Mucosa of stomach (tissue), 1 donor: ENCODE measurements around the gene PLXNB3.

Experiments
- H3K27me3 ChIP-seq: one replicate; pipeline ENCODE4 v1.7.0; 2013; ENCODE audit warnings: mild to moderate bottlenecking, low read length; ENCODE audit not compliant: control insufficient read depth, insufficient read depth
- H3K36me3 ChIP-seq: one replicate; pipeline ENCODE4 v1.7.0; 2013; ENCODE audit warnings: low read length; ENCODE audit not compliant: control insufficient read depth, insufficient read depth
- H3K4me1 ChIP-seq: one replicate; pipeline ENCODE4 v1.7.0; 2013; ENCODE audit warnings: mild to moderate bottlenecking, low read length; ENCODE audit not compliant: control insufficient read depth, insufficient read depth
- H3K4me3 ChIP-seq: one replicate; pipeline ENCODE4 v1.7.0; 2013; ENCODE audit warnings: low read length
- H3K9ac ChIP-seq: one replicate; pipeline ENCODE4 v1.7.0; 2013; ENCODE audit warnings: mild to moderate bottlenecking, low read length, moderate library complexity
- H3K9me3 ChIP-seq: one replicate; pipeline ENCODE4 v1.7.0; 2013; ENCODE audit warnings: mild to moderate bottlenecking, low read length, moderate library complexity; ENCODE audit not compliant: control insufficient read depth
- donor health status: Pancreatic carcinoma.

The PLXNB3 gene

GRCh38 chrX:153766871-153767673 is 3.0 kb downstream of the PLXNB3 start:
- Histone ChIP-seq H3K9ac (no peak overlapping the region), H3K9me3 (no peaks in the 10 kb centered on the region), H3K27me3 (no peaks in the 10 kb centered on the region), H3K4me1 (peaks cover 10% of the 10 kb centered on the region), H3K4me3 (no peak overlapping the region), H3K36me3 (no peaks in the 10 kb centered on the region)

- no peak overlapping the region for H3K4me3 ChIP-seq
Measured at GRCh38 chrX:153767674-153768055, 3.6 kb downstream of the PLXNB3 start.

DNA sequence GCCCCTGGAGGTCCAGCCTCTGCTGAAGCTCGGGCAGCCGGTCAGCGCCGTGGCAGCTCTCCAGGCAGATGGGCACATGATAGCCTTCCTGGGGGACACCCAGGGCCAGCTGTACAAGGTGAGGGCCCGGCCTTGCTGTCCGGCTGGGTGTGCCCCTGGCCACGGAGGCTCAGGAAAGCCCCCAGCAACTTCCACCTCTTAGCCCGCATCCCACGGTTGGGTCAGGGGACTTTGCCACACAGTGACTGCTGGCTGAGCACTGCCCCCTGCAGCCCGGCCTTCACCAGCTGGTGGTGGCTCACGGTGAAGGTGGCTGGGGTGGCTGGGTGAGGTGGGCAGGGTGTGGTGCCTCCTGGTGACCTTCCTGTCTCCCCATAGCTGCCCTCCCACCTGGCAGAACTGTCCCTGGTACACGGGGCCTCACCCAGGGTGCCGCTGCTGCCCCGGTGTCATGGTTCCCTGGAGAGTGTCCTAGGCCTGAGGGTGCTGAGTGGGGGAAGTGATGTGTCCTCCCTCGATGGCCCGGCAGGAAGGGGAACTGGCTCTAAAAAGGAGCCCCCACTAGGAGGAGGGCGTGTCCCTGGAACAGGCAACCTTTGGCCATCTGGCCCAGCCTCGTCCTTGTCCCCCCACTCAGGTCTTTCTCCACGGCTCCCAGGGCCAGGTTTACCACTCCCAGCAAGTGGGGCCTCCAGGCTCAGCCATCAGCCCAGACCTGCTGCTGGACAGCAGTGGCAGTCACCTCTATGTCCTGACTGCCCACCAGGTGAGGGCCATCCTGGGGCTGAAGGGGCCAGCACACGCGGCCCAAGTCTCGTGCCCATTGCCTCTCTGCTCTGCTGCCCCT is 4.5 kb downstream of the PLXNB3 start:
- no peak overlapping the region for H3K4me3 ChIP-seq
- H3K27me3 ChIP-seq: no peaks in the 10 kb centered on the region
- H3K36me3 ChIP-seq: no peaks in the 10 kb centered on the region
- no peaks in the 10 kb centered on the region for H3K9me3 ChIP-seq
- no peak overlapping the region for H3K9ac ChIP-seq
- peaks cover 10% of the 10 kb centered on the region for H3K4me1 ChIP-seq

More at GRCh38 chrX:153767674-153768055, 3.6 kb downstream of the PLXNB3 start:
- Histone ChIP-seq H3K4me1 (peaks cover 10% of the 10 kb centered on the region), H3K9me3 (no peaks in the 10 kb centered on the region), H3K27me3 (no peaks in the 10 kb centered on the region), H3K9ac (no peak overlapping the region), H3K36me3 (no peaks in the 10 kb centered on the region)

DNA sequence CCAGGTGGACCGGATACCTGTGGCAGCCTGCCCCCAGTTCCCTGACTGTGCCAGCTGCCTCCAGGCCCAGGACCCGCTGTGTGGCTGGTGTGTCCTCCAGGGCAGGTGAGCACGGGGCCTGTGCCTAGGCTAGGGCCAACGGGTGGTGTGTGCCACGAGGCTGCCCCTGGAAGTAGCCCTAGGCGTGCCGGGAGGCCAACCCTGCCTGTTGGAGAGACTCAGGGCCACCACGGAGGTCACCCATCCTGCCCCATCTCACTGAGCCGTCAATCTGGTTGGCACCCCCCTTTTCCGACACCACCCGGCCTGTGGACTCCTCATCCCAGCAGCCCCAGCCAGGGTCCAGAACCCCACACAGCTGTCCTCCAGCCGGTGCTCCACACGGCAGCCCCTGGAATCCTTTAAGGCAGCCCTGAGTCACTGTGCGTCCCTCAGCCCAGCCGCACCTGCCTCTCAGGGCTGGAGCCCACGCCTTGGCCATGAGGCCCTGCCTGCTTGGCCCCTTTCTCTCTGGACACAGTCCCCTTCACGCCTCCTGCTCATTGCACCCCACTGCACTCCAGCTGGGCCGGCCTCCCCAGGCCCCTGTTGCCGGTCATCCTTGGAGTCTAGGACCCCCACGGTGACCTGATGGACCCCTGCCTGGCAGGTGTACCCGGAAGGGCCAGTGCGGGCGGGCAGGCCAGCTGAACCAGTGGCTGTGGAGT is 5.3 kb downstream of the PLXNB3 start:
- Histone ChIP-seq H3K4me3 (no peak overlapping the region), H3K9ac (no peak overlapping the region), H3K9me3 (no peaks in the 10 kb centered on the region), H3K4me1 (peaks cover 10% of the 10 kb centered on the region), H3K36me3 (no peaks in the 10 kb centered on the region), H3K27me3 (no peaks in the 10 kb centered on the region)

GRCh38 chrX:153769865-153770600 is 6.0 kb downstream of the PLXNB3 start:
- H3K4me3 ChIP-seq: no peak overlapping the region
- no peak overlapping the region for H3K9ac ChIP-seq
- no peaks in the 10 kb centered on the region for H3K9me3 ChIP-seq
- no peaks in the 10 kb centered on the region for H3K27me3 ChIP-seq
- H3K36me3 ChIP-seq: no peaks in the 10 kb centered on the region
- H3K4me1 ChIP-seq: peaks cover 10% of the 10 kb centered on the region

GRCh38 chrX:153770601-153771414 is 6.8 kb downstream of the PLXNB3 start:
- Histone ChIP-seq H3K36me3 (no peaks in the 10 kb centered on the region), H3K4me1 (peaks cover 10% of the 10 kb centered on the region), H3K27me3 (no peaks in the 10 kb centered on the region), H3K9me3 (no peaks in the 10 kb centered on the region), H3K9ac (no peak overlapping the region), H3K4me3 (no peak overlapping the region)

- Histone ChIP-seq H3K36me3 (no peaks in the 10 kb centered on the region), H3K9me3 (no peaks in the 10 kb centered on the region), H3K9ac (no peak overlapping the region), H3K27me3 (no peaks in the 10 kb centered on the region), H3K4me3 (no peak overlapping the region), H3K4me1 (peaks cover 4% of the 10 kb centered on the region)
Measured at GRCh38 chrX:153771415-153772315, 7.6 kb downstream of the PLXNB3 start.

GRCh38 chrX:153772316-153773217 is 8.5 kb downstream of the PLXNB3 start:
- H3K36me3 ChIP-seq: no peaks in the 10 kb centered on the region
- H3K27me3 ChIP-seq: no peaks in the 10 kb centered on the region
- no peak overlapping the region for H3K9ac ChIP-seq
- H3K4me3 ChIP-seq: no peak overlapping the region
- no peaks in the 10 kb centered on the region for H3K4me1 ChIP-seq
- H3K9me3 ChIP-seq: no peaks in the 10 kb centered on the region

DNA sequence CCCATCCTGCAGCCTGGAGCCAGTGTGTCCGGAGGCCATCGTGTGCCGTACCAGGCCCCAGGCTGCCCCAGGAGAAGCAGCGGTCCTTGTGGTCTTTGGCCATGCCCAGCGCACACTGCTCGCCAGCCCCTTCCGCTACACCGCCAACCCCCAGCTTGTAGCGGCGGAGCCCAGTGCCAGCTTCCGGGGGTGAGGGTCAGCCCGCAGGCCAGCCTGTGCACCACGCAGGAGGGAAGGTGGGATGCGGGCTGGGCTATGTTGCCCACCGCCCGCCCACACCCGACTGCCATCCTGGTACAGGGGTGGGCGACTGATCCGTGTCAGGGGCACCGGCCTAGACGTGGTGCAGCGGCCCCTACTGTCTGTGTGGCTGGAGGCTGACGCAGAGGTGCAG is 9.2 kb downstream of the PLXNB3 start:
- no peaks in the 10 kb centered on the region for H3K4me1 ChIP-seq
- no peaks in the 10 kb centered on the region for H3K9me3 ChIP-seq
- no peaks in the 10 kb centered on the region for H3K36me3 ChIP-seq
- H3K9ac ChIP-seq: no peak overlapping the region
- H3K27me3 ChIP-seq: no peaks in the 10 kb centered on the region
- H3K4me3 ChIP-seq: no peak overlapping the region
